ENCODE results near the gene EIF1.

The EIF1 gene

DNA sequence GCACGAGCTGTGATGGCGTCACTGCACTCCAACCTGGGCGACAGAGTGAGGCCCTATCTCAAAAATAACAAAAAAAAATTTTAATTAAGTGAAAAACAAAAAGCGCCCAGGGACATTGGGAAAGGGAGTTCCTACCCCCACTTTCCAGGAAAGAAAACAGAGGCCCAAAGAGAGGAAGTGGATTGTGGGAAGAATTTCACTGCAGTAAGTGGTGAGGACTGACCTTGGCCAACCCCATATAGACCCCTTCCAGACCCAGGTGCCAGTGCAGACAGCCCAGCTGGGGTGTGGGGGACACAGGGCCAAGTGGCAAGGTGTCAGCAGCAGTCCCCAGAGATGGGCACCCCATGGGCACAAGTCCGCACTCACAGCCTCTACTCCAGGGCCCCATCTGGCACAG lies 35.3 kb upstream of the EIF1 start:
- TF ChIP-seq, protein P1, sequence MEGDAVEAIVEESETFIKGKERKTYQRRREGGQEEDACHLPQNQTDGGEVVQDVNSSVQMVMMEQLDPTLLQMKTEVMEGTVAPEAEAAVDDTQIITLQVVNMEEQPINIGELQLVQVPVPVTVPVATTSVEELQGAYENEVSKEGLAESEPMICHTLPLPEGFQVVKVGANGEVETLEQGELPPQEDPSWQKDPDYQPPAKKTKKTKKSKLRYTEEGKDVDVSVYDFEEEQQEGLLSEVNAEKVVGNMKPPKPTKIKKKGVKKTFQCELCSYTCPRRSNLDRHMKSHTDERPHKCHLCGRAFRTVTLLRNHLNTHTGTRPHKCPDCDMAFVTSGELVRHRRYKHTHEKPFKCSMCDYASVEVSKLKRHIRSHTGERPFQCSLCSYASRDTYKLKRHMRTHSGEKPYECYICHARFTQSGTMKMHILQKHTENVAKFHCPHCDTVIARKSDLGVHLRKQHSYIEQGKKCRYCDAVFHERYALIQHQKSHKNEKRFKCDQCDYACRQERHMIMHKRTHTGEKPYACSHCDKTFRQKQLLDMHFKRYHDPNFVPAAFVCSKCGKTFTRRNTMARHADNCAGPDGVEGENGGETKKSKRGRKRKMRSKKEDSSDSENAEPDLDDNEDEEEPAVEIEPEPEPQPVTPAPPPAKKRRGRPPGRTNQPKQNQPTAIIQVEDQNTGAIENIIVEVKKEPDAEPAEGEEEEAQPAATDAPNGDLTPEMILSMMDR (IDR thresholded peaks at IDR 0.05; ENCODE audit: low read depth, low read length), result no peak
- no peak overlapping the region for H3K4me3 ChIP-seq (ENCODE audit: low read depth, low read length)

DNA sequence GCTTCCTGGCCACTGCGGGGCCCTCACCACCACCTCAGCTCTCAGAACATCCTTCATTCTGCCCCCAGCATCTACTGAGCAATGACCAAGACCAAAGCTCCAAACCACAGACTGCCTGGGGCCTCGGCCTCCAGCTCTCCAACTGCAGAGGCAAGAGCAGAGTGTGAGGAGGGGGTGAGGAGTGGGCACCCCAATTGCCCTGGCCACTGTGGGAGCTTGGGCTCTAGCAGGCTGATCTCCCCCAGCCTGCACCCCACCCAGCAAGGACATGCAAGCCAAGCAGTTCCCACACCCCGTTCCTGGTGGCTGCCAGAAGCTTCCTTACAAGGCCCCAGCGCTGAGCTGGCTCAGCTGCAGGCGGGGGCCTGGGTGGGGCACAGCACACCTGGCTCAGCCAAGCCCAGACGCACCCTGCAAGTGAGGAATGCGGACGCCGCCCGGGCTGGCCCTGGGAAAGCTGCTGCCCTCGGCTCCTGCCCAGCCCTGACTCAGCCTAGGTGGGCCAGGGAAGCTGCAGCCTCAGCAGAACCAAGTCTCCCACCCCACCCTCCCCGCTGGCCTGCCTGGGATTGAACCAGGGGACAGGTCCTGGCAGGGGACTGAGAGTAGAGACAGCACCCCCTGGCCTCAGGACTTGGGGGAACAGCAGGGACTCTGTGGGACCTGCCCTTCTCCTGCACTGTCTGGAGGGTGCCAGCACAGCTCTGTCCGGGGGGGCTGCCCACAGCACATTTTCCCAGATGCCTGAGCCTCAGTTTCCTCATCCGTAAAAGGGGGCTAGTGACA lies 34.6 kb upstream of the EIF1 start:
- H3K4me3 ChIP-seq (ENCODE audit: low read depth, low read length), result no peak overlapping the region
- TF ChIP-seq, protein P1 (IDR thresholded peaks at IDR 0.05; ENCODE audit: low read depth, low read length), result no peak

DNA sequence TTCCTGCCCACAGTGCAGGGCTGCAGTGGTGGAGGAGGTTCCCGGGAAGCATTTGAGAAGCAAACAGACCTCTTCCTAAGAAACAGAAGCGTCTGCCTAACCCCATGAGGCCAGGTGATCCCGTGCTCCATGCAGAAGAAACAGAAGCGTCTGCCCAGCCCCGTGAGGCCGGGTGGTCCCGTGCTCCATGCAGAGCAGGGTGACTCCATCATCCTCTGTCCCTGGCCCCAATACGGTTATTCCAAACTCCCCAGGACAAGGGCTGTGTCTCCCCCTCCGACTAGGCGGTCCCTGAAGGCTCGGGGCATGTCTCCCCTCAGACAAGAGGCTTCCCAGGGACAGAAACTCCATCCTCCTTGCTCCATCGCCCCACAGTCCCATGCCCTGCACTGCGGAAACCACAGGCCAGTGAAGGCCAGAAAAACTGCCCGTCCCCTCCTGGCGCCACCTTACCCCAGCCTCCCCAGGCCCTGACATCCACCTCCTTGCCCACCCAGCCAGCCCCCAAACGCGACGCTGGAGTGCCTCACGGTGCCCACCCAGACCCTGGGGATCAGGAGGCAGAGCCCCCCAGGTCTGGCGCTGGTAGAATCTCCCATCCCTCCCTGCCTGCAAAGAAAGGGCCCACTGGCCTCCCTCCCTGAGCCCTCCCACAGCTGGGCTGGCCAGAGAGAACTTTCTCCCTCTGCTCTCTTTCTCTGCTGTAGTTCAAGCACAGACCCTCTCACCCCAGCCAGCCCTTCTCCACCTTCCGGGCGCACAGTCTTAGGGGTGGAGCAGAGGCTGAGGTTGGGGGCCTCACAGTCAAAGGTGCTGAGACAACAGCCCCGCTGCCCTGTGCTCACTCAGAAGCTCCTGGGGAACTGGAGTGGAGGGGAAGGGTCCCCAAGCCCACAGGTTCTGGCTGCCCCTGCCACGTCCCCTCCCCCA lies 33.7 kb upstream of the EIF1 start:
- no peak overlapping the region for H3K4me3 ChIP-seq (ENCODE audit: low read depth, low read length)
- TF ChIP-seq, protein P1 (IDR thresholded peaks at IDR 0.05; ENCODE audit: low read depth, low read length), result no peak

DNA sequence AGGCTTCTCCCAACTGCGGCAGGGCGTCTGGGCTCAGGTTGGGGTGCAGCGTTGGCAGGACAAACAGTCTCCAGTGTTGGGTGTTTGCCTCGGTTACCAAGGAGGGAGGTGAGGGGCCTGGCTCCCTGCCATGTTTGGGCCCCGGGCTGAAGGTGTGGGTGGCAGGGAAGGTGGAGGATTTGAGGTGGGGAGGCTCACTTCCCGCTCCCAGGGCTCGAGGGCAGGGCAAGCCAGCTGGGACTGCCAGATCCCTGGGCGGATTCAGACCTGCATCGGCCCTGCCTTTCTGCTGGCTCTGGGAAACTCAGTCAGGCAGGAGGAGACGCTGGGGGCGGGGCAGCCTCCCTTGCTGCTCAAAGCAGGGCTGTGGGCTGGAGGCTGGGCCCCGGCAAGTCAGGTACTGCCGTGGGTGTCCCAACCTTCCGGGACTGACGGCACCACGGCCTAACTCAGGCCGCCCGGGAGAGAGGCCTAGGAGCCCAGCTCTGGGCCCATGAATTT lies 33.0 kb upstream of the EIF1 start:
- H3K4me3 ChIP-seq (ENCODE audit: low read depth, low read length), result no peak overlapping the region
- TF ChIP-seq, protein P1 (IDR thresholded peaks at IDR 0.05; ENCODE audit: low read depth, low read length), result no peak

DNA sequence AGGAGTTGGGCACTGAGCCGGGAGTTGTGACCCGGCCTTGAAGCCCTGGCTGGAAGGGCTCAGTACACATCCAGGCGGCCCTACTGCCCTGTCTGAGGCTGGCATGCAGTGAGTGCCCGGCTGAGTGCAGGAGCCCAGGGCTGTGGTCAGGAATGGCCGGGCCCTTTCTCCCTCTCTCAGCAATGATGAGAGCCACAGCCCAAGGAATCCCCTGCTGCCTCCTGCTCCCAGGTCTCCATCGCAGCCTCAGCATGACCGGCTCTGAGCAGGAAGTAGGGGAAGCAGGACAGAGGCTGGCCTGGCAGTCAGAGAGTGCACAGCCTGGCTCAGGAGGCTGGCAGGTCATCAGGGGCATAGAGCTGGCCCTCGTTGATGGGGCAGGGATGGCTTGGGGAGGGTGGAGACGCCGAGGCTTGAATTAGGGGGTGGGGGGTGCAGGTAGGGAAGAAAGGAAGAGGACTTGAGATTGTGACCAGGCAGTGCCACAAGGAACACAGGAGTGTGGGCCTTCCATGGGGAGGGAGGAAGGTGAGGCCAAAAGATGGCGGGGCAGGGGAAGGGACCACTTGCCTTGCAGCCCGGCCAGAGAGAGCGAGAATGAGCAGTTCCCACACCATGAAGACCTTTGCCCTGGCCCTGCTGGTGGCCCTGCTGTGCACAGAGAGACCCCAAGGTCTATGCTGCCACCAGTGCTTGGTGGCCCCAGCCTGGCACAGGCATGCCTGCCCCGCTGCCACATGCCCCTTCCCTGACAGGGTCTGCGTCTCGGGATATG lies 32.2 kb upstream of the EIF1 start:
- TF ChIP-seq, protein P1 (IDR thresholded peaks at IDR 0.05; ENCODE audit: low read depth, low read length), result no peak
- no peak overlapping the region for H3K4me3 ChIP-seq (ENCODE audit: low read depth, low read length)

DNA sequence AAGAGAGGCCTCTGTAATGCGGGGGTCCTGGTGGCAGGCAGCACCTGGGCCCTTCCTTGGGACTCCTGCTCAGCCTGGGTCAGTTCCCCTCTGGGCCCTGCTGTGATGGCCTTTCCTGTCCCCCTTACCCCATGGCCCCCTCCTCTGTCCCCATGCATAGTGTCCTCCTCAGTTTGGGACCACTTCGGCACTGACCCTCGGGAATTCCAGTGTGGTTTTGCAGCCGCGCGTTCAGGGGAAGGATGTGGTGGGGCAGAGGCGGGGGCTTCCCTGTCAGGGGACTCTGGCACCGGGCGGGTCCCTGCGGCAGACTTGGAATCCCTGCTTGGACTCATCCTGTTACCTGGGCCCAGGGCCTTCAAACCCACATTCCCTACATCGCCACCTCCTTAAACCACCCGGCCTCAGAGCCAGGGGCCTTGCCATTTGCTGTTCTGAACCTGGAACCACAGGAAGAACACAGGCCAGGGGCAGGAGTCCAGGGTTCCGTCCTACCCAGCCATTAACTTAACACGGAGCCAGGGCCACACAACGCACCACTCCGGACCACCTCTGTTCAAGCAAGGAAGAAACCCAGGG lies 31.4 kb upstream of the EIF1 start:
- TF ChIP-seq, protein P1 (IDR thresholded peaks at IDR 0.05; ENCODE audit: low read depth, low read length), result no peak
- H3K4me3 ChIP-seq (ENCODE audit: low read depth, low read length), result no peak overlapping the region

Data from WI38 (cell line).